ENCODE results near the gene RNF13.

GRCh38 chr3:149909923-149910322 is 96.9 kb downstream of the RNF13 start:
- TF ChIP-seq CTCF (conservative IDR thresholded peaks at IDR 0.05 in 1 of 2, IDR thresholded peaks at IDR 0.05 in 1 of 2; ENCODE audit: low read depth in 1 of 2, low read length in 2 of 2) (no peak), EZH2 (IDR thresholded peaks at IDR 0.05; ENCODE audit: low read length, missing control alignments) (no peak)

All from fibroblast of lung (primary cell).